ENCODE results near the gene ULK4.

ULK4 gene

DNA sequence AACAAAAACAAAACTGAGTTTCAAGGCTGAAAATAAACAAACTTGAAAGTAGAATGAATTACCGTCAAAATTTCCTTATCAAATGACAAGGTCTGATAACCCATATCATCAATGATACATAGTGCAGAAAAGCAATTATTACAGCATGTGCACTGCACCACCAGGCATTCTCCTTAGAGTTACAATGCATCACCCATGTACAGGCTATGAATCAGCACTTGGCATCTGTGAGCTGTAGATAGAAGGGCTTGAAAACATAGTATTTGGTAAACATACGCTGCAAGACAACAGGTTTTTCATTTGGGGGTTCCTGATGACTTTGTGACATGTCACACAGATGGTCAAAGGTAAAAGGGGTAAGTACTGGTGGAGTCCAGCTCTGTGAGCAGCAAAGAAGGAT lies 497.5 kb downstream of the ULK4 start:
- no peak for TF ChIP-seq EZH2phosphoT487 (IDR thresholded peaks at IDR 0.05; ENCODE audit: borderline replicate concordance)
- TF ChIP-seq, protein P1, sequence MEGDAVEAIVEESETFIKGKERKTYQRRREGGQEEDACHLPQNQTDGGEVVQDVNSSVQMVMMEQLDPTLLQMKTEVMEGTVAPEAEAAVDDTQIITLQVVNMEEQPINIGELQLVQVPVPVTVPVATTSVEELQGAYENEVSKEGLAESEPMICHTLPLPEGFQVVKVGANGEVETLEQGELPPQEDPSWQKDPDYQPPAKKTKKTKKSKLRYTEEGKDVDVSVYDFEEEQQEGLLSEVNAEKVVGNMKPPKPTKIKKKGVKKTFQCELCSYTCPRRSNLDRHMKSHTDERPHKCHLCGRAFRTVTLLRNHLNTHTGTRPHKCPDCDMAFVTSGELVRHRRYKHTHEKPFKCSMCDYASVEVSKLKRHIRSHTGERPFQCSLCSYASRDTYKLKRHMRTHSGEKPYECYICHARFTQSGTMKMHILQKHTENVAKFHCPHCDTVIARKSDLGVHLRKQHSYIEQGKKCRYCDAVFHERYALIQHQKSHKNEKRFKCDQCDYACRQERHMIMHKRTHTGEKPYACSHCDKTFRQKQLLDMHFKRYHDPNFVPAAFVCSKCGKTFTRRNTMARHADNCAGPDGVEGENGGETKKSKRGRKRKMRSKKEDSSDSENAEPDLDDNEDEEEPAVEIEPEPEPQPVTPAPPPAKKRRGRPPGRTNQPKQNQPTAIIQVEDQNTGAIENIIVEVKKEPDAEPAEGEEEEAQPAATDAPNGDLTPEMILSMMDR (conservative IDR thresholded peaks at IDR 0.05; ENCODE audit: low read length), result no peak
- H3K27me3 ChIP-seq (ENCODE audit: insufficient read depth, low read length, poor library complexity, severe bottlenecking), result no peaks in the 10 kb centered on the region
- H4K20me1 ChIP-seq (ENCODE audit: insufficient read depth, low read length, poor library complexity, severe bottlenecking), result no peaks in the 10 kb centered on the region
- H3K9me2 ChIP-seq (replicated peaks; ENCODE audit: low read depth, low read length), result no peaks in the 10 kb centered on the region
- H3K9ac ChIP-seq (ENCODE audit: low read depth, low read length, poor library complexity, severe bottlenecking), result no peak overlapping the region
- no peak overlapping the region for H3K4me2 ChIP-seq (ENCODE audit: low read depth, low read length, poor library complexity, severe bottlenecking)
- H3K79me2 ChIP-seq (ENCODE audit: insufficient read depth, low read length), result no peaks in the 10 kb centered on the region
- H3K36me3 ChIP-seq (ENCODE audit: insufficient read depth, low read length), result no peaks in the 10 kb centered on the region
- H3K4me1 ChIP-seq (ENCODE audit: insufficient read depth, low read length, poor library complexity, severe bottlenecking), result peaks cover 16% of the 10 kb centered on the region
- H3K4me3 ChIP-seq (ENCODE audit: low read length, poor library complexity, severe bottlenecking), result no peak overlapping the region
- no peak overlapping the region for H2AFZ ChIP-seq (ENCODE audit: low read length)
- no peaks in the 10 kb centered on the region for H3F3A ChIP-seq (ENCODE audit: low read depth)
- no peaks in the 10 kb centered on the region for H3K9me3 ChIP-seq (ENCODE audit: insufficient read depth, low read depth, low read length)

DNA sequence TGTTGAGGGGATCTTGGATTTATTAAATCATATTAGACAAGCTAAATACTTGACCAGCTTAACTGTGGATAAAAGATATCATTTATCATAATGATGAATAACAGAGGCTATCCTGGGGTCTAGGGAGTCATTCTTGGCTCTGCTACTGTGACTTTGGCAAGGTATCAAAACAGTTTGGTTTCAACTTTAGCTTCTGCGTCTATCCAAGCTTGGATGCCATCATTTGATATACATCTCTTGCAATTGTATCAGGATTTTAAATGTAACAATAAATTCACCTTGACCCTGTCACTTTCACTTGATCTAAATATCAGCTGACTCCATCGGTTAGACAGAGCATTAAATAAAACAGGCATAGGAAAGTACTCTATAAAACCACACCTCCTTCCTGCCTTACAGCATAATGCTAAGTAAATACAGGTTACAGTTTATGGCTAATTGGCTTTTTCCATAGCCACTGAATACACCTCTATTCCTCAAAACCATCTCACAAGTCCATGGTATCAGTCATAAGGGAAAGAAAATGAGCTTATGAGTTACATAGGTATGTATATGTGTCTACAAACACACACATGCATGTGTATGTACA lies 499.7 kb downstream of the ULK4 start:
- Histone ChIP-seq H2AFZ (ENCODE audit: low read length) (no peak overlapping the region), H4K20me1 (ENCODE audit: insufficient read depth, low read length, poor library complexity, severe bottlenecking) (no peaks in the 10 kb centered on the region), H3K9me3 (ENCODE audit: insufficient read depth, low read depth, low read length) (no peaks in the 10 kb centered on the region), H3K4me1 (ENCODE audit: insufficient read depth, low read length, poor library complexity, severe bottlenecking) (peaks cover 16% of the 10 kb centered on the region), H3K9me2 (replicated peaks; ENCODE audit: low read depth, low read length) (no peaks in the 10 kb centered on the region), H3K79me2 (ENCODE audit: insufficient read depth, low read length) (no peaks in the 10 kb centered on the region), H3K9ac (ENCODE audit: low read depth, low read length, poor library complexity, severe bottlenecking) (no peak overlapping the region), H3K4me3 (ENCODE audit: low read length, poor library complexity, severe bottlenecking) (no peak overlapping the region), H3K27me3 (ENCODE audit: insufficient read depth, low read length, poor library complexity, severe bottlenecking) (no peaks in the 10 kb centered on the region), H3F3A (ENCODE audit: low read depth) (no peaks in the 10 kb centered on the region), H3K36me3 (ENCODE audit: insufficient read depth, low read length) (no peaks in the 10 kb centered on the region), H3K4me2 (ENCODE audit: low read depth, low read length, poor library complexity, severe bottlenecking) (peak overlapping the region; percentile 21)
- TF ChIP-seq EZH2phosphoT487 (IDR thresholded peaks at IDR 0.05; ENCODE audit: borderline replicate concordance), result no peak
- TF ChIP-seq, protein P1 (conservative IDR thresholded peaks at IDR 0.05; ENCODE audit: low read length), result no peak

DNA sequence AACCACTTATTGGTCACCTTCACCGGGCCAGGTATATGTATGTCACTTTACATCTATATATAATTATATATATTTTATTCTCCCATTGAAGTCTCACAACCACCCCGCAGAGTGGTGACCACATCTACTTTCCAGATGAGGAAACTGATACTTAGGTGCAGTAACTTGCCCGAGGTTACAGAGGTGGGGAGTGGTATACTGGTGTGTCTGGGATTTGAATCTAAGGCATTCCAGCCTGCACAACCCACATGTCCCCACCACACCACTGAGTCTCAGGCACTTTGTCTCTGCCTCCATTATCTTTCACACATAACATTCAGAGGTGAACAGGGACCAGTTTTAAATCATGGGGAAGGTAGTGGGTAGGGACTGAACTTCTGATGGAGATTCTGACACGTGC lies 501.2 kb downstream of the ULK4 start:
- TF ChIP-seq EZH2phosphoT487 (IDR thresholded peaks at IDR 0.05; ENCODE audit: borderline replicate concordance), result no peak
- TF ChIP-seq, protein P1 (conservative IDR thresholded peaks at IDR 0.05; ENCODE audit: low read length), result no peak
- no peaks in the 10 kb centered on the region for H3K36me3 ChIP-seq (ENCODE audit: insufficient read depth, low read length)

More for the DNA sequence above, 501.2 kb downstream of the ULK4 start:
- no peaks in the 10 kb centered on the region for H3K79me2 ChIP-seq (ENCODE audit: insufficient read depth, low read length)
- no peaks in the 10 kb centered on the region for H3K9me3 ChIP-seq (ENCODE audit: insufficient read depth, low read depth, low read length)
- no peak overlapping the region for H3K4me2 ChIP-seq (ENCODE audit: low read depth, low read length, poor library complexity, severe bottlenecking)
- H3F3A ChIP-seq (ENCODE audit: low read depth), result no peaks in the 10 kb centered on the region
- no peak overlapping the region for H2AFZ ChIP-seq (ENCODE audit: low read length)
- no peak overlapping the region for H3K4me3 ChIP-seq (ENCODE audit: low read length, poor library complexity, severe bottlenecking)
- H3K27me3 ChIP-seq (ENCODE audit: insufficient read depth, low read length, poor library complexity, severe bottlenecking), result no peaks in the 10 kb centered on the region
- H3K4me1 ChIP-seq (ENCODE audit: insufficient read depth, low read length, poor library complexity, severe bottlenecking), result peaks cover 16% of the 10 kb centered on the region
- no peaks in the 10 kb centered on the region for H4K20me1 ChIP-seq (ENCODE audit: insufficient read depth, low read length, poor library complexity, severe bottlenecking)
- H3K9me2 ChIP-seq (replicated peaks; ENCODE audit: low read depth, low read length), result no peaks in the 10 kb centered on the region
- no peak overlapping the region for H3K9ac ChIP-seq (ENCODE audit: low read depth, low read length, poor library complexity, severe bottlenecking)
